Prostate gland (tissue), 2 donors: Measurements from ENCODE around the gene RGSL1. TPM values are rescaled to one million over a fixed set of nuclear protein-coding genes. Genes with fewer than 3 reads are reported as not detected.

Source experiments
- DNase-seq: peaks from one replicate; pipeline ENCODE4 v3.0.0-alpha.2; 2019; ENCODE audit warnings: low spot score
- H3K27ac ChIP-seq, 2 donors: fragments of 200-600 bp; sonication (generic); 2 replicates each; pipeline ENCODE4 v1.5.1; 2017 to 2019
- H3K27me3 ChIP-seq: fragments of 200-600 bp; sonication (generic); replicated peaks from 2 replicates; pipeline ENCODE4 v1.5.1; 2019; ENCODE audit not compliant: insufficient read depth
- H3K36me3 ChIP-seq, 2 donors: fragments of 200-600 bp; sonication (generic); 1 replicate in 1 of 2; 2 replicates in 1 of 2; pipeline versions ENCODE4 v1.5.1 to v1.8.1; 2017 to 2019
- H3K4me1 ChIP-seq: fragments of 200-600 bp; sonication (generic); replicated peaks from 2 replicates; pipeline ENCODE4 v1.5.1; 2019
- H3K4me3 ChIP-seq, 2 donors: fragments of 200-600 bp; sonication (generic); 2 replicates each; pipeline ENCODE4 v1.5.1; 2017 to 2019
- H3K9me3 ChIP-seq: fragments of 200-600 bp; sonication (generic); 2 replicates; pipeline ENCODE4 v1.5.1; 2017
- POLR2A ChIP-seq: fragments of 450-650 bp; IDR thresholded peaks from one replicate; pipeline ENCODE4 v1.6.1; 2016; ENCODE audit warnings: antibody characterized with exemption, mild to moderate bottlenecking
- POLR2AphosphoS5 ChIP-seq: sonication (generic); formaldehyde crosslinking; IDR thresholded peaks from one replicate; pipeline ENCODE4 v1.6.1; 2017; ENCODE audit warnings: antibody characterized with exemption
- WGBS: methylation state at CpG from one replicate; pipeline ENCODE4 v1.1.5; 2018; 5-methylcytosine and 5-hydroxymethylcytosine counted together
- intact Hi-C: fragments of 100-400 bp; cut with DNase I; formaldehyde crosslinking; loops from one replicate; pipeline ENCODE4 v1.14.2; 2022
- small RNA-seq, 2 donors: library from RNA; depleted of rRNA; stranded (forward); fragments of <200 nt; gene quantifications; one replicate each; pipeline ENCODE3, GENCODE V24; 2016
- total RNA-seq, 2 donors: library from RNA; depleted of rRNA; stranded (reverse); fragments of >200 nt; gene quantifications; one replicate each; pipeline ENCODE4 v1.1.0, GENCODE V29; 2016
- TF ChIP-seq, protein P1 (sequence below), 4 experiments: fragments of 200-600 bp in 2 of 4; fragments of 450-650 bp in 2 of 4; sonication (generic) in 2 of 4; IDR thresholded peaks; 1 replicate in 3 of 4; 2 replicates in 1 of 4; pipeline ENCODE4 v1.5.1; 2016 to 2019; ENCODE audit warnings: antibody characterized with exemption in 4 of 4, mild to moderate bottlenecking in 2 of 4, moderate library complexity in 2 of 4

RGSL1 gene
- total RNA-seq, 2 donors from 2014 or later: 1.2 TPM; not detected in 1

DNA sequence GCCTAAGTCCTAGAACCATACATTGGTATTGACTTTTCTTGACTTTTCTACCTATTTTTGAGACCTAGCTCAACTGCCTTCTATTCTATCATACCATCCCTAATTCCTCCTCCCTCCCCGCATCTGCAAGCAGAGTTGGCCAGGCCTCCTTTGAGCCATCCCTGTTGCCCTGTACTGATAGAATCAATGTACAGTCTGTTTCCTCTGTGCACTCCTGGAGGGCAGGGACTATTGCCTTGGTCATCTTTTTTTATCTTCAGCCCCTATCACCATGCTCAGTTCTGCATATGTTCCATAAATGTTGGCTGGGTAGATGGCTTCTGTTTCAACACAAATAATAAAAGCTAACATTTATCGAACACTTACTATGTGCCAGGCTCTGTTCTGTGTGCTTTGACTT lies 158.3 kb downstream of the RGSL1 start:
- 67% methylated on average over 2 of the region's 2 CpGs for WGBS
- intact Hi-C loops: no loop called here
- DNase-seq: no peak
- no peak overlapping the region for H3K27ac ChIP-seq
- no peak overlapping the region for H3K4me3 ChIP-seq
- H3K4me1 ChIP-seq: no peaks in the 10 kb centered on the region
- H3K9me3 ChIP-seq: no peaks in the 10 kb centered on the region
- H3K27me3 ChIP-seq: no peaks in the 10 kb centered on the region
- no peak for TF ChIP-seq POLR2A
- TF ChIP-seq POLR2AphosphoS5: no peak
- TF ChIP-seq, protein P1, sequence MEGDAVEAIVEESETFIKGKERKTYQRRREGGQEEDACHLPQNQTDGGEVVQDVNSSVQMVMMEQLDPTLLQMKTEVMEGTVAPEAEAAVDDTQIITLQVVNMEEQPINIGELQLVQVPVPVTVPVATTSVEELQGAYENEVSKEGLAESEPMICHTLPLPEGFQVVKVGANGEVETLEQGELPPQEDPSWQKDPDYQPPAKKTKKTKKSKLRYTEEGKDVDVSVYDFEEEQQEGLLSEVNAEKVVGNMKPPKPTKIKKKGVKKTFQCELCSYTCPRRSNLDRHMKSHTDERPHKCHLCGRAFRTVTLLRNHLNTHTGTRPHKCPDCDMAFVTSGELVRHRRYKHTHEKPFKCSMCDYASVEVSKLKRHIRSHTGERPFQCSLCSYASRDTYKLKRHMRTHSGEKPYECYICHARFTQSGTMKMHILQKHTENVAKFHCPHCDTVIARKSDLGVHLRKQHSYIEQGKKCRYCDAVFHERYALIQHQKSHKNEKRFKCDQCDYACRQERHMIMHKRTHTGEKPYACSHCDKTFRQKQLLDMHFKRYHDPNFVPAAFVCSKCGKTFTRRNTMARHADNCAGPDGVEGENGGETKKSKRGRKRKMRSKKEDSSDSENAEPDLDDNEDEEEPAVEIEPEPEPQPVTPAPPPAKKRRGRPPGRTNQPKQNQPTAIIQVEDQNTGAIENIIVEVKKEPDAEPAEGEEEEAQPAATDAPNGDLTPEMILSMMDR (IDR thresholded peaks at IDR 0.05): no peak
- no peaks in the 10 kb centered on the region for H3K36me3 ChIP-seq

DNA sequence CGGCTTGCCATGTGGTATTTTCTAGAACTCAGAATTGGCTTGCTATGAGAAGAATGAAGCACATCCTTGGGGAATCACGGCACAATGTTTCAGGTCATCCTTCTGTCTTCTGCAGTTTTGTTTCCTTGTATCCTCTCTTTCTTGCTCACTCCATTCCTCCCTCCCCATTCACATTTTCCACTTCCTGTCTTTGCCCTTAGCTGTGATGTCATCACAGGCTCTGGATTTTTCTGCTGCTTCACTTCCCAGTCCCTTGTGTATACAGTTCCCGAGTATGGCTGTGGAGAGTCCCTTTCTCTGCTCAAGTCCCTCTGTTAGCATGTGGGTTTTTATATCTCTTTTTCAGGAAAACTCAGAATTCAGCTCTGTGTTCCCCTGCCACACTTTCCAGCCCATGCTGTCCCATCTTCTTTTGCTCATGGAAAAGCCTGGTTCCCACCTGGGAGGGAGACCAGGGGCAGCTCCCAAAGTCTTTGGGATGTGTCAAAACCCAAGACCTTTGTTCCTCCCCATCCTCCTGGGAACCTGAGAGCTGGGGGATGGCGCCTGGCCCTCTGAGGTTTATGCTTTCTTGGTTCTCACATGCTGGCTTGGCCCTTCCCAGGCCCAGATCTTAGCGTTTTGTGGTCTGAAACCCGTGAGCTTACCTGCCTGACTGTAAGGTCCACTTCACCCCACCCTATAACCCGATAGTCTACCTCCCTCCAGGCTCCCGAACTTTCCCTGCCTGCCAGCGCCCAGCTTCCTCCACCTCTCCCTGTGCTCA lies 159.1 kb downstream of the RGSL1 start:
- TF ChIP-seq POLR2A (no peak), POLR2AphosphoS5 (no peak)
- TF ChIP-seq, protein P1 (IDR thresholded peaks at IDR 0.05): no peak
- Histone ChIP-seq H3K4me3 (no peak overlapping the region), H3K27me3 (no peaks in the 10 kb centered on the region), H3K27ac (no peak overlapping the region), H3K4me1 (no peaks in the 10 kb centered on the region), H3K36me3 (no peaks in the 10 kb centered on the region), H3K9me3 (no peaks in the 10 kb centered on the region)
- 79% methylated on average over 9 of the region's 9 CpGs for WGBS
- intact Hi-C loops: no loop called here
- DNase-seq: no peak

Small RNAs within 50 kb of the gene (small RNA-seq; reads per million reads assigned to genes)
- gene RF00017: 0 reads per million in 2 donors

Other genes with a start within 250 kb of the RGSL1 start
- gene GLUL, start 58.4 kb upstream of the RGSL1 start, total RNA-seq: 1,000 to 10,000 TPM in 1 of 2 donors, 100 to 1,000 TPM in 1; 538 to 1,389 TPM
- not detected for gene TEDDM1, start 49.5 kb upstream of the RGSL1 start, total RNA-seq
- gene RNASEL, start 139.1 kb downstream of the RGSL1 start, total RNA-seq: 10 to 100 TPM in 1 of 2 donors, 1 to 10 TPM in 1; 7.6 to 10.7 TPM
- gene RGS16, start 154.2 kb downstream of the RGSL1 start, total RNA-seq: 1 to 10 TPM; 1.5 to 1.9 TPM
- gene RGS8, start 234.4 kb downstream of the RGSL1 start, total RNA-seq: 1 to 10 TPM in 1 of 2 donors, not detected in 1; 1.5 TPM